Thymus (tissue), 11 donors: ENCODE results near the gene HOXA1. TPM values are rescaled to one million over a fixed set of nuclear protein-coding genes. Genes with fewer than 3 reads are reported as not detected.

Source experiments
- DNase-seq, 9 donors: peaks; one replicate each; pipeline ENCODE4 v3.0.0-alpha.2; 2013; ENCODE audit warnings: low spot score in 9 of 9, low read depth in 6 of 9, missing footprints in 1 of 9
- H3K27ac ChIP-seq, 2 donors: one replicate each; pipeline ENCODE4 v1.5.1; 2013; ENCODE audit warnings: control low read depth in 1 of 2, low read depth in 1 of 2, low read length in 1 of 2, mild to moderate bottlenecking in 1 of 2, moderate library complexity in 1 of 2
- H3K27me3 ChIP-seq, 2 donors: one replicate each; pipeline ENCODE4 v1.5.1; 2013; ENCODE audit warnings: low read length in 1 of 2; ENCODE audit not compliant: control insufficient read depth in 2 of 2, insufficient read depth in 1 of 2
- H3K36me3 ChIP-seq, 2 donors: one replicate each; pipeline ENCODE4 v1.5.1; 2013; ENCODE audit warnings: low read length in 1 of 2, mild to moderate bottlenecking in 1 of 2, moderate library complexity in 1 of 2; ENCODE audit not compliant: control insufficient read depth in 2 of 2, insufficient read depth in 2 of 2
- H3K4me1 ChIP-seq, 2 donors: one replicate each; pipeline ENCODE4 v1.5.1; 2013; ENCODE audit warnings: low read length in 2 of 2; ENCODE audit not compliant: control insufficient read depth in 2 of 2, insufficient read depth in 2 of 2
- H3K4me3 ChIP-seq, 2 donors: one replicate each; pipeline ENCODE4 v1.5.1; 2013; ENCODE audit warnings: low read length in 2 of 2, control low read depth in 1 of 2, mild to moderate bottlenecking in 1 of 2
- H3K9me3 ChIP-seq, 2 donors: one replicate each; pipeline ENCODE4 v1.5.1; 2013; ENCODE audit warnings: low read length in 1 of 2, mild to moderate bottlenecking in 1 of 2; ENCODE audit not compliant: control insufficient read depth in 2 of 2, insufficient read depth in 1 of 2
- WGBS: extraction: QIAGEN DNeasy Blood & Tissue Kit; methylation state at CpG from one replicate; pipeline ENCODE4 v1.1.7; 2013; 5-methylcytosine and 5-hydroxymethylcytosine counted together
- polyA plus RNA-seq: library from polyadenylated mRNA; stranded (reverse); fragments of 200-250 nt; gene quantifications from one replicate; pipeline ENCODE4 v1.2.3, GENCODE V29; 2013
- total RNA-seq: library from RNA; stranded (reverse); fragments of 120-200 nt; gene quantifications from one replicate; pipeline ENCODE4 v1.2.4, GENCODE V29; 2013
- donor health status: healthy.

HOXA1 gene
- total and polyA plus RNA-seq, 2 donors: 0.28 to 0.71 TPM

- no peak overlapping the region for H3K4me3 ChIP-seq
- no peak for DNase-seq
- 96% methylated on average over 3 of the region's 3 CpGs for WGBS
- no peaks in the 10 kb centered on the region for H3K9me3 ChIP-seq
- H3K27ac ChIP-seq: peak overlapping the region in 1 of 2 donors; percentile 71
- no peaks in the 10 kb centered on the region for H3K36me3 ChIP-seq
- H3K27me3 ChIP-seq: peaks cover 0 to 53% of the 10 kb centered on the region in 2 donors
- peaks cover 0 to 4% of the 10 kb centered on the region in 2 donors for H3K4me1 ChIP-seq
Measured at GRCh38 chr7:27118580-27118979, 22.8 kb upstream of the HOXA1 start.

- Histone ChIP-seq H3K4me3 (peak overlapping the region in 1 of 2 donors; percentile 27), H3K36me3 (no peaks in the 10 kb centered on the region), H3K4me1 (peaks cover 0 to 4% of the 10 kb centered on the region in 2 donors), H3K9me3 (no peaks in the 10 kb centered on the region), H3K27me3 (peaks cover 0 to 54% of the 10 kb centered on the region in 2 donors), H3K27ac (peak overlapping the region in 1 of 2 donors; percentile 71)
- DNase-seq: no peak
- WGBS: 90% methylated on average over 19 of the region's 19 CpGs
Measured at GRCh38 chr7:27117887-27118491, 22.2 kb upstream of the HOXA1 start.

GRCh38 chr7:27116962-27117886 lies 21.4 kb upstream of the HOXA1 start:
- WGBS: 94% methylated on average over 12 of the region's 12 CpGs
- H3K4me3 ChIP-seq: peak overlapping the region in 1 of 2 donors; percentile 27
- peaks cover 0 to 56% of the 10 kb centered on the region in 2 donors for H3K27me3 ChIP-seq
- peaks cover 0 to 4% of the 10 kb centered on the region in 2 donors for H3K4me1 ChIP-seq
- no peaks in the 10 kb centered on the region for H3K36me3 ChIP-seq
- DNase-seq: no peak
- H3K9me3 ChIP-seq: no peaks in the 10 kb centered on the region
- H3K27ac ChIP-seq: peak overlapping the region; percentile 61 to 71

- Histone ChIP-seq H3K4me1 (peaks cover 0 to 4% of the 10 kb centered on the region in 2 donors), H3K27me3 (peaks cover 0 to 61% of the 10 kb centered on the region in 2 donors), H3K4me3 (peak overlapping the region; percentile 15 to 32), H3K36me3 (no peaks in the 10 kb centered on the region), H3K27ac (peak overlapping the region; percentile 36 to 71), H3K9me3 (no peaks in the 10 kb centered on the region)
- no peak for DNase-seq
- 93% methylated on average over 20 of the region's 20 CpGs for WGBS
Measured at GRCh38 chr7:27116031-27116961, 20.5 kb upstream of the HOXA1 start.

- Histone ChIP-seq H3K27ac (peak overlapping the region; percentile 51 to 58), H3K4me1 (peaks cover 0 to 4% of the 10 kb centered on the region in 2 donors), H3K4me3 (peak overlapping the region; percentile 14 to 32), H3K36me3 (no peaks in the 10 kb centered on the region), H3K9me3 (no peaks in the 10 kb centered on the region), H3K27me3 (peaks cover 0 to 70% of the 10 kb centered on the region in 2 donors)
- 89% methylated on average over 45 of the region's 45 CpGs for WGBS
- DNase-seq: no peak
Measured at GRCh38 chr7:27115221-27116026, 19.6 kb upstream of the HOXA1 start.

- peak overlapping the region; percentile 51 to 55 for H3K27ac ChIP-seq
- no peak for DNase-seq
- H3K4me3 ChIP-seq: peak overlapping the region in 1 of 2 donors; percentile 32
- WGBS: 92% methylated on average over 6 of the region's 6 CpGs
- H3K36me3 ChIP-seq: no peaks in the 10 kb centered on the region
- peaks cover 0 to 4% of the 10 kb centered on the region in 2 donors for H3K4me1 ChIP-seq
- peaks cover 0 to 72% of the 10 kb centered on the region in 2 donors for H3K27me3 ChIP-seq
- no peaks in the 10 kb centered on the region for H3K9me3 ChIP-seq
Measured at GRCh38 chr7:27114881-27115220, 19.1 kb upstream of the HOXA1 start.

- Histone ChIP-seq H3K4me1 (peaks cover 0 to 8% of the 10 kb centered on the region in 2 donors), H3K27me3 (peaks cover 0 to 72% of the 10 kb centered on the region in 2 donors), H3K4me3 (peak overlapping the region; percentile 26 to 31), H3K36me3 (no peaks in the 10 kb centered on the region), H3K27ac (peak overlapping the region; percentile 68 to 80), H3K9me3 (no peaks in the 10 kb centered on the region)
- WGBS: 91% methylated on average over 26 of the region's 26 CpGs
- no peak for DNase-seq
Measured at GRCh38 chr7:27113991-27114769, 18.4 kb upstream of the HOXA1 start.
